ENCODE measurements around the gene CCT2. TPM values are rescaled to one million over a fixed set of nuclear protein-coding genes. Genes with fewer than 3 reads are reported as not detected.

CCT2 gene
- total and polyA plus RNA-seq, 12 donors: 41.3 to 190 (median 84.6) TPM

GRCh38 chr12:69616025-69616424 is 30.8 kb downstream of the CCT2 start:
- Histone ChIP-seq H3K27me3 (no peaks in the 10 kb centered on the region), H3K4me1 (peaks cover 0 to 27% (median 0%) of the 10 kb centered on the region in 9 donors), H3K36me3 (no peaks in the 10 kb centered on the region), H3K27ac (no peak overlapping the region), H3K9me3 (peaks cover 0 to 5% (median 0%) of the 10 kb centered on the region in 11 donors), H3K4me3 (no peak overlapping the region)
- no peak for DNase-seq
- no peak for ATAC-seq
- TF ChIP-seq CTCF (IDR thresholded peaks at IDR 0.05): no peak
- WGBS, 2 donors: 79 to 85% methylated on average over 14 of the region's 14 CpGs
- intact Hi-C loops (cut with DNase I): no loop called here

- no peak overlapping the region for H3K4me3 ChIP-seq
- TF ChIP-seq CTCF (IDR thresholded peaks at IDR 0.05): no peak
- H3K27me3 ChIP-seq: no peaks in the 10 kb centered on the region
- ATAC-seq (no peak), DNase-seq (no peak)
- intact Hi-C loops (cut with DNase I): no loop called here
- H3K4me1 ChIP-seq: peaks cover 0 to 26% (median 0%) of the 10 kb centered on the region in 9 donors
- H3K36me3 ChIP-seq: no peaks in the 10 kb centered on the region
- WGBS, 2 donors: 36 to 54% methylated on average over 6 of the region's 6 CpGs
- peak overlapping the region in 1 of 10 donors; percentile 65 for H3K27ac ChIP-seq
- H3K9me3 ChIP-seq: peaks cover 0 to 5% (median 0%) of the 10 kb centered on the region in 11 donors
Measured at GRCh38 chr12:69619050-69619449, 33.8 kb downstream of the CCT2 start.

GRCh38 chr12:69620077-69620476 is 34.8 kb downstream of the CCT2 start:
- no peak for TF ChIP-seq CTCF (IDR thresholded peaks at IDR 0.05)
- Histone ChIP-seq H3K4me3 (no peak overlapping the region), H3K27me3 (no peaks in the 10 kb centered on the region), H3K4me1 (peaks cover 0 to 26% (median 0%) of the 10 kb centered on the region in 9 donors), H3K27ac (peak overlapping the region in 5 of 10 donors; percentile 19 to 65 (median 34)), H3K9me3 (no peaks in the 10 kb centered on the region), H3K36me3 (no peaks in the 10 kb centered on the region)
- ATAC-seq (peak in 6 of 8 donors; percentile 19 to 70 (median 40)), DNase-seq (peak in 1 of 2 donors; percentile 27)
- WGBS, 2 donors: 29 to 53% methylated on average over 4 of the region's 4 CpGs
- intact Hi-C loops (cut with DNase I): loop anchor here in 1 of 10 donors (10.0 kb wide), 1 partner anchor 445 kb away; no protein-coding TSS in a partner anchor

- DNase-seq (no peak), ATAC-seq (no peak)
- no peak overlapping the region for H3K4me3 ChIP-seq
- intact Hi-C loops (cut with DNase I): loop anchor here in 1 of 10 donors (10.0 kb wide), 1 partner anchor 446 kb away; no protein-coding TSS in a partner anchor
- H3K4me1 ChIP-seq: peaks cover 0 to 26% (median 0%) of the 10 kb centered on the region in 9 donors
- no peaks in the 10 kb centered on the region for H3K36me3 ChIP-seq
- TF ChIP-seq CTCF (IDR thresholded peaks at IDR 0.05): no peak
- 85 to 86% methylated on average over 2 of the region's 2 CpGs for WGBS, 2 donors
- H3K27me3 ChIP-seq: no peaks in the 10 kb centered on the region
- no peak overlapping the region for H3K27ac ChIP-seq
- no peaks in the 10 kb centered on the region for H3K9me3 ChIP-seq
Measured at GRCh38 chr12:69620921-69621320, 35.7 kb downstream of the CCT2 start.

Measured in heart right ventricle (tissue), 16 donors.